ENCODE results near the gene THUMPD2.

GRCh38 chr2:39725401-39725800, 53.7 kb downstream of the THUMPD2 start:
- TF ChIP-seq EP300 (IDR thresholded peaks at IDR 0.05) (no peak), POLR2A (IDR thresholded peaks at IDR 0.05) (no peak)

Measured in suprapubic skin (tissue), 2 donors.